ENCODE results near the gene IL11. TPM values are rescaled to one million over a fixed set of nuclear protein-coding genes. Genes with fewer than 3 reads are reported as not detected.

The IL11 gene
- total RNA-seq, 1 experiment from 2014 or later: 141 TPM

GRCh38 chr19:55358943-55359908 is 11.0 kb downstream of the IL11 start:
- Histone ChIP-seq H3K9me3 (replicated peaks) (0 out of 2 replicates have a peak, but pooled peaks cover 3% of the 10 kb centered on the region), H3K4me3 (no peak overlapping the region), H3K27ac (no peak overlapping the region), H3K36me3 (no peaks in the 10 kb centered on the region), H3K4me1 (replicated peaks) (peaks cover 5% of the 10 kb centered on the region; the same call in 1 of the 2 replicates), H3K27me3 (replicated peaks) (peaks cover 30% of the 10 kb centered on the region)
- no peak for DNase-seq (ENCODE audit: low read depth in 1 of 2, low spot score in 2 of 2)

GRCh38 chr19:55358493-55358892 is 11.8 kb downstream of the IL11 start:
- Histone ChIP-seq H3K4me3 (no peak overlapping the region), H3K27ac (no peak overlapping the region), H3K27me3 (replicated peaks) (peaks cover 35% of the 10 kb centered on the region), H3K36me3 (no peaks in the 10 kb centered on the region), H3K4me1 (replicated peaks) (peaks cover 10% of the 10 kb centered on the region), H3K9me3 (replicated peaks) (0 out of 2 replicates have a peak, but pooled peaks cover 3% of the 10 kb centered on the region)
- DNase-seq (ENCODE audit: low read depth in 1 of 2, low spot score in 2 of 2): no peak

DNA sequence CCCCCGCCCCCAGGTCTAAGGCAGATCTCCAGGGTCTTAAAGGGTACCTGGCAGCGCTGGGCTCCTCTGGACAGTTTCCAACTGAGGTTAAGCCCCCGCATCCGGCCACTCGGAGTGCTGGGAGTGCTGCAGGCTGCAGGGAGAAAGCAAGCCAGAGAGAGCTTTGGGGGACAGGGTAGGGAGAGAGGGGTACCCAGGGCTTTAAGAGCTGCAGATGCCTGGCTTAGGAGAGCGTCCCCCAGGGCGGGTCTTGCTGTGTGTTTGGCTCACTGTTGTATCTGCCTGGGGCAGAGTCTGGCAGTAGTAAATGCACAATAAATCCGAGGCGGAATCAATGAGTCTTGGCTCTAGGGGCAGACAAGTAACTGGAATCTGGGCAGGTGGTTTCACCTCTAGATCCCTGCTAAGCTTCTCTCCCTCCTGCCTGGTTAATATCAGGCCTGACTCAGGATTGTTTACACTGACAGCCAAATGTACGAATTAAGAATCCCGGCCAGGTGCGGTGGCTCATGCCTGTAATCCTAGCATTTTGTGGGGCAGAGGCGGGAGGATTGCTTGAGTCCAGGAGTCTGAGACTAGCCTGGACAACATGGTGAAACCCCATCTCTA is 14.9 kb downstream of the IL11 start:
- peaks cover 31% of the 10 kb centered on the region for H3K4me1 ChIP-seq (replicated peaks)
- H3K36me3 ChIP-seq: no peaks in the 10 kb centered on the region
- peaks cover 49% of the 10 kb centered on the region for H3K27me3 ChIP-seq (replicated peaks)
- peaks cover 3% of the 10 kb centered on the region; the same call in 1 of the 2 replicates for H3K9me3 ChIP-seq (replicated peaks)
- DNase-seq (ENCODE audit: low read depth in 1 of 2, low spot score in 2 of 2): no peak
- H3K4me3 ChIP-seq: no peak overlapping the region
- H3K27ac ChIP-seq: no peak overlapping the region

DNA sequence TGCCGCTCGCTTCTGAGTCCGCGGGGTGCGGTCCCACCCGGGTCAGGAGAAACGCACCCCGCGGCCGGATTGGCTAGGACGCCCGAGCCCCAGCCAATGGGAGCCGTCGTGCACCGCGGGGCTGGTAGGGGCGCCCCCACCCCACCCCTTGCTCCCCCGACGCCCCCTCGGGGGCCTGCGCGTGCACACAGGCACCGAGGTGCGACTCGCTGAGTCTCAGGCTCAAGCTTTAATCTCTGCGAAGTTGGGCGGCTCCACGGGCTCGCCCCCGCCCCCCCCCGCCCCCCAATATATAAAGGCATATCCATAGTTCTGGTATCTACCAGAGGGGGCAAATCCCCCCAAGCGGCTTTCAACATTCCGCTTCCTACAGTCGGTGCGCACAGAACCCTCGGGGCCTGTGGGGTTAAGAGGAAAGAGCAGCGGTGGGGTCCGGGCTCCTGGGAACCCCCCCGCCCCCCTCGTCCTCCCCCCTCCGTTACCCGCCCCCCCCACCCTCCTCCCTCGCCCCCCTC is 15.5 kb downstream of the IL11 start, which contains the start of gene COX6B2:
COX6B2 (minus strand) TSS at position 22 of the 515 bp plus-strand sequence. CDS start 198 bp downstream, outside the sequence.
- Histone ChIP-seq H3K4me3 (peak within 1 kb of the TSS; percentile 23), H3K4me1 (replicated peaks) (peaks cover 33% of the 10 kb centered on the region), H3K36me3 (no peaks in the 10 kb centered on the region), H3K27ac (no peak within 1 kb of the TSS), H3K9me3 (replicated peaks) (peaks cover 3% of the 10 kb centered on the region; the same call in 1 of the 2 replicates), H3K27me3 (replicated peaks) (peaks cover 49% of the 10 kb centered on the region)
- DNase-seq (ENCODE audit: low read depth in 1 of 2, low spot score in 2 of 2): no peak

GRCh38 chr19:55353803-55354697 is 16.2 kb downstream of the IL11 start:
- peak in 1 of 2 experiments; percentile 56 for DNase-seq (ENCODE audit: low read depth in 1 of 2, low spot score in 2 of 2)
- H3K4me3 ChIP-seq: peak overlapping the region; percentile 23
- H3K9me3 ChIP-seq (replicated peaks): peaks cover 3% of the 10 kb centered on the region; the same call in 1 of the 2 replicates
- H3K36me3 ChIP-seq: no peaks in the 10 kb centered on the region
- peaks cover 49% of the 10 kb centered on the region for H3K27me3 ChIP-seq (replicated peaks)
- H3K4me1 ChIP-seq (replicated peaks): peaks cover 33% of the 10 kb centered on the region
- no peak overlapping the region for H3K27ac ChIP-seq

DNA sequence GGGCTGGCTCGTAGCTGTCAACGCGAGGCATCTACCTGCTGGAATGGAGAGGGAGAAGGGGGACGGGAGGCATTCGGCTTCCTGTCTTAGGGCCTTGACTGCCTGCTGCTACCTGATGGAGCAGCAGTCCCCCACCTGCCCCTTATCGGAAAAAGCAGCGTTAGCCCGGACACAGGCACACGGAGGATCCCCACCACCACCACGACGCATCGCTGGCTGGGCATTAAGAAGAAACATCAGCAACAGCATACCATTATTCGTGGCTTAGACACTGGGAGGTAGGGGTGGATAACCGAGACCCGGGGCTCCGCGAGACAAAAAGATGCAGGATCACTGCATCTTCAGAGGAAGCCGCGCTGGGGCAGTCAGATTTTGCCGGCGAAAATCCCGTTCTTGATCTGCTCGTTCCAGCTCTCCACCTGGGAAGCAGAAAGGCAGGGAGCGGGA is 16.9 kb downstream of the IL11 start:
- H3K9me3 ChIP-seq (replicated peaks): peaks cover 3% of the 10 kb centered on the region; the same call in 1 of the 2 replicates
- peaks cover 49% of the 10 kb centered on the region for H3K27me3 ChIP-seq (replicated peaks)
- DNase-seq (ENCODE audit: low read depth in 1 of 2, low spot score in 2 of 2): no peak
- peak overlapping the region; percentile 23 for H3K4me3 ChIP-seq
- H3K36me3 ChIP-seq: no peaks in the 10 kb centered on the region
- H3K4me1 ChIP-seq (replicated peaks): peaks cover 33% of the 10 kb centered on the region
- H3K27ac ChIP-seq: no peak overlapping the region

GRCh38 chr19:55352549-55353145 is 17.6 kb downstream of the IL11 start:
- Histone ChIP-seq H3K36me3 (no peaks in the 10 kb centered on the region), H3K27me3 (replicated peaks) (peaks cover 46% of the 10 kb centered on the region), H3K4me1 (replicated peaks) (peaks cover 33% of the 10 kb centered on the region), H3K4me3 (no peak overlapping the region), H3K9me3 (replicated peaks) (peaks cover 3% of the 10 kb centered on the region; the same call in 1 of the 2 replicates), H3K27ac (no peak overlapping the region)
- DNase-seq (ENCODE audit: low read depth in 1 of 2, low spot score in 2 of 2): no peak

DNA sequence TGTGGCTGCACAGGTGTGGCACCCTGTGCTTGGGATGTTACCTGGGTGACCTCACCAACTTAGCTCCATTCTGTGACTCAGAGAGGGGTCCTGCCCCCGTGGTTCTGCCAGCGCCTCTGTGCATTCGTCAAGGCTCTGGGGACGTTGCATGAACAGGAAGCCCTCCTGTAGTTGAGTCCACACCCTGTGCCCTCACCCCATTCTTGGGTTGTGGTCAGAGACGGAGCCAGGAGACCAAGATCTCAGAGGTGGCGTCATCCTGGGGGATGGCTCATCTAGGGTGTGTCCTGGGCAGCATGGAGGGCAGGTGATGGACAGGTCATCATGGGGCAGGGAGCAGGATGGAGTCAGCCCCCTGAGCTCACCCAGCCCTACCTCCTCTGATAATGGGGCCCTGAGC is 18.2 kb downstream of the IL11 start:
- H3K9me3 ChIP-seq (replicated peaks): peaks cover 3% of the 10 kb centered on the region; the same call in 1 of the 2 replicates
- H3K27me3 ChIP-seq (replicated peaks): peaks cover 40% of the 10 kb centered on the region
- H3K36me3 ChIP-seq: no peaks in the 10 kb centered on the region
- H3K27ac ChIP-seq: no peak overlapping the region
- no peak for DNase-seq (ENCODE audit: low read depth in 1 of 2, low spot score in 2 of 2)
- H3K4me1 ChIP-seq (replicated peaks): peaks cover 33% of the 10 kb centered on the region
- no peak overlapping the region for H3K4me3 ChIP-seq

GRCh38 chr19:55350620-55351315 is 19.5 kb downstream of the IL11 start:
- peak in 1 of 2 experiments; percentile 49 for DNase-seq (ENCODE audit: low read depth in 1 of 2, low spot score in 2 of 2)
- Histone ChIP-seq H3K4me1 (replicated peaks) (peaks cover 33% of the 10 kb centered on the region), H3K27ac (no peak overlapping the region), H3K9me3 (replicated peaks) (peaks cover 3% of the 10 kb centered on the region; the same call in 1 of the 2 replicates), H3K27me3 (replicated peaks) (peaks cover 29% of the 10 kb centered on the region), H3K4me3 (no peak overlapping the region), H3K36me3 (no peaks in the 10 kb centered on the region)

- H3K36me3 ChIP-seq: no peaks in the 10 kb centered on the region
- no peak for DNase-seq (ENCODE audit: low read depth in 1 of 2, low spot score in 2 of 2)
- H3K27ac ChIP-seq: no peak overlapping the region
- peaks cover 26% of the 10 kb centered on the region for H3K4me1 ChIP-seq (replicated peaks)
- peaks cover 14% of the 10 kb centered on the region for H3K27me3 ChIP-seq (replicated peaks)
- no peak overlapping the region for H3K4me3 ChIP-seq
- H3K9me3 ChIP-seq (replicated peaks): no peaks in the 10 kb centered on the region; the same call in 1 of the 2 replicates
Measured at GRCh38 chr19:55348317-55349034, 21.8 kb downstream of the IL11 start.

DNA sequence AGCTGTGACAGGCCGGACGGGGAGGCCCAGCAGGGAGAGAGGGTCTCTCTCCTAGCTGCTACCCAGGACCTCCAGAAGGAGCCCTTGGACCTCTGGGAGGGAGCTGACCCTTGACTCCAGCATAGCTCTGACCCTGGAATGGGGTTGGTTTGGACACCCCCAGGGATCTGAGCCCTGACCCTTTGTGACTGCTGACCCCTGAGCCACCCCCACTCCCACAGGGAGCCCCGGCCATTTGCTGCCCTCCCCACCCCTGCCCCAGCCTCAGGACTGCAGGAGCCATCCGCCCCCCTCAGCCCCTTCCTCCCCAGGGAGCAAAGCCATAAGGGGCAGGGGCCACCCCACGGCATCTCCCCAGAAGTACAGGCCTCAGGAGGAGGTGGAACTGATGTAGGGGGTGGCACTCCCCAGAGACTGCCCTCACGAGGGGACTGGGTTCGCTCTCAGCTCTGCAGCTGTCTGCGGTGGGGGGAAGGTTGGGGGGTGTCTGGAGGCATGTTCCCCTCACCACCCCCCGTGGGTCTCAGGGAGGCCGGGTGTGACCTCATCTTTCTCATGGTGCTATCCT is 22.7 kb downstream of the IL11 start:
- peaks cover 22% of the 10 kb centered on the region for H3K4me1 ChIP-seq (replicated peaks)
- H3K27ac ChIP-seq: no peak overlapping the region
- no peaks in the 10 kb centered on the region; the same call in 1 of the 2 replicates for H3K9me3 ChIP-seq (replicated peaks)
- DNase-seq (ENCODE audit: low read depth in 1 of 2, low spot score in 2 of 2): no peak
- H3K27me3 ChIP-seq (replicated peaks): peaks cover 6% of the 10 kb centered on the region; the same call in 1 of the 2 replicates
- H3K36me3 ChIP-seq: no peaks in the 10 kb centered on the region
- no peak overlapping the region for H3K4me3 ChIP-seq

Measured in SJSA1 (cell line).